Ishikawa (cell line): ENCODE results near the gene ZCWPW2.

Source experiments
- CEBPB ChIP-seq: IDR thresholded peaks from 2 replicates; pipeline ENCODE4 v1.6.1; 2012
- CREB1 ChIP-seq: IDR thresholded peaks from 2 replicates; pipeline ENCODE4 v1.6.1; 2012; ENCODE audit warnings: low read depth
- EGR1 ChIP-seq: IDR thresholded peaks from 2 replicates; pipeline ENCODE4 v1.6.1; 2012
- EP300 ChIP-seq: IDR thresholded peaks from 2 replicates; pipeline ENCODE4 v1.6.1; 2012; ENCODE audit warnings: borderline replicate concordance
- FOXM1 ChIP-seq: IDR thresholded peaks from 2 replicates; pipeline ENCODE4 v1.6.1; 2012; ENCODE audit warnings: low read depth, borderline replicate concordance
- MAX ChIP-seq: IDR thresholded peaks from 2 replicates; pipeline ENCODE4 v1.6.1; 2012
- NFIC ChIP-seq: IDR thresholded peaks from 2 replicates; pipeline ENCODE4 v1.6.1; 2012
- RAD21 ChIP-seq: IDR thresholded peaks from 2 replicates; pipeline ENCODE4 v1.6.1; 2012; ENCODE audit warnings: low read depth
- TAF1 ChIP-seq: IDR thresholded peaks from 2 replicates; pipeline ENCODE4 v1.6.1; 2012; ENCODE audit warnings: low read depth, mild to moderate bottlenecking
- TCF12 ChIP-seq: IDR thresholded peaks from 2 replicates; pipeline ENCODE4 v1.6.1; 2012; ENCODE audit warnings: low read depth
- TEAD4 ChIP-seq: IDR thresholded peaks from 2 replicates; pipeline ENCODE4 v1.6.1; 2012
- USF1 ChIP-seq: IDR thresholded peaks from 2 replicates; pipeline ENCODE4 v1.6.1; 2012
- YY1 ChIP-seq: IDR thresholded peaks from 2 replicates; pipeline ENCODE4 v1.6.1; 2012; ENCODE audit warnings: low read depth
- ZBTB7A ChIP-seq: IDR thresholded peaks from 2 replicates; pipeline ENCODE4 v1.6.1; 2012; ENCODE audit warnings: low read depth
- TF ChIP-seq, protein P1 (sequence below): IDR thresholded peaks from 2 replicates; pipeline ENCODE4 v1.6.1; 2012; ENCODE audit warnings: low read depth, mild to moderate bottlenecking

ZCWPW2 gene

DNA sequence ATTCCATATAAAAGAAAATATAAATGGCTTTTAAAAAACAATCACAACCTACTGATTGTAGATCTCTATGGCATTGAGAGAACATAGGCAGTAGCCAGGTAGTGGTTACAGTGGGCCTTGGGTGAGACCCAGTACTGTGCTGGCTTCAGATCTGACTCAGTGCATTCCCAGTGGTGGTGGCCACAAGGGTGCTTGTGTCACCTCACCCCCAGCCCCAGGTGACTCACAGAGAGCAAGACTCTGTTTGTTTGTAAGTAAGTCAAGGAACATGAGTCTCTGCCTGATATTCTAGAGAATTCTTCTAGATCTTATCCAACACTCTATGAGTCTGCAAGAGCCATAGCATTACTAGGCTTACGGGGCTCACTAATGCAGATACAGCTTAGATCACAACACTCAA, 118.9 kb downstream of the ZCWPW2 start:
- TF ChIP-seq FOXM1 (no peak), TAF1 (no peak), TCF12 (no peak), EP300 (no peak), USF1 (no peak), MAX (no peak), EGR1 (no peak), NFIC (no peak), TEAD4 (no peak), CREB1 (no peak), RAD21 (no peak), CEBPB (no peak), ZBTB7A (no peak), YY1 (no peak)
- TF ChIP-seq, protein P1, sequence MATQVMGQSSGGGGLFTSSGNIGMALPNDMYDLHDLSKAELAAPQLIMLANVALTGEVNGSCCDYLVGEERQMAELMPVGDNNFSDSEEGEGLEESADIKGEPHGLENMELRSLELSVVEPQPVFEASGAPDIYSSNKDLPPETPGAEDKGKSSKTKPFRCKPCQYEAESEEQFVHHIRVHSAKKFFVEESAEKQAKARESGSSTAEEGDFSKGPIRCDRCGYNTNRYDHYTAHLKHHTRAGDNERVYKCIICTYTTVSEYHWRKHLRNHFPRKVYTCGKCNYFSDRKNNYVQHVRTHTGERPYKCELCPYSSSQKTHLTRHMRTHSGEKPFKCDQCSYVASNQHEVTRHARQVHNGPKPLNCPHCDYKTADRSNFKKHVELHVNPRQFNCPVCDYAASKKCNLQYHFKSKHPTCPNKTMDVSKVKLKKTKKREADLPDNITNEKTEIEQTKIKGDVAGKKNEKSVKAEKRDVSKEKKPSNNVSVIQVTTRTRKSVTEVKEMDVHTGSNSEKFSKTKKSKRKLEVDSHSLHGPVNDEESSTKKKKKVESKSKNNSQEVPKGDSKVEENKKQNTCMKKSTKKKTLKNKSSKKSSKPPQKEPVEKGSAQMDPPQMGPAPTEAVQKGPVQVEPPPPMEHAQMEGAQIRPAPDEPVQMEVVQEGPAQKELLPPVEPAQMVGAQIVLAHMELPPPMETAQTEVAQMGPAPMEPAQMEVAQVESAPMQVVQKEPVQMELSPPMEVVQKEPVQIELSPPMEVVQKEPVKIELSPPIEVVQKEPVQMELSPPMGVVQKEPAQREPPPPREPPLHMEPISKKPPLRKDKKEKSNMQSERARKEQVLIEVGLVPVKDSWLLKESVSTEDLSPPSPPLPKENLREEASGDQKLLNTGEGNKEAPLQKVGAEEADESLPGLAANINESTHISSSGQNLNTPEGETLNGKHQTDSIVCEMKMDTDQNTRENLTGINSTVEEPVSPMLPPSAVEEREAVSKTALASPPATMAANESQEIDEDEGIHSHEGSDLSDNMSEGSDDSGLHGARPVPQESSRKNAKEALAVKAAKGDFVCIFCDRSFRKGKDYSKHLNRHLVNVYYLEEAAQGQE = no peak

DNA sequence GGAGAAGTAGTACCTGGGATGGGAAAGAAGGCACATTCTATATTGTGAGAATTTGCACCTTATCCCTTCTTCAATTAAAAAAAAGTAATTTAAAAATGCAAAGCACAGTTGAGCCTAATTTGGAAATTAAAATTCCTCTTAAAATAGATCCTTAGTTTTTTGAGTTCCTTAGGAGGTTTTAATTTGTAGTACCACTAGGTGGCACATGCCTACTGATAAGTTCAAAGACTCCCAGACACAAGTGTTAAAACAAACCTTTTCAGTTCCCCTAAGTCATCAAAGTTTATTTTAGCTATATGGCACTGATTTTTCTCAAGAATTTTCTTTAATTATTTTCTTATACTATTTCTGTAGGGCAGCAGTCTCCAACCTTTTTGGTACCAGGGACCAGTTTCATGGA, 127.7 kb downstream of the ZCWPW2 start:
- TF ChIP-seq RAD21 (peak; percentile 57; the same call in 1 of the 2 replicates), FOXM1 (no peak)

- TF ChIP-seq TCF12 (no peak), TAF1 (no peak), ZBTB7A (no peak), YY1 (no peak), CEBPB (no peak), RAD21 (no peak), CREB1 (no peak)
- TF ChIP-seq, protein P1 = no peak
Measured at GRCh38 chr3:28476764-28477163, 128.2 kb downstream of the ZCWPW2 start.

DNA sequence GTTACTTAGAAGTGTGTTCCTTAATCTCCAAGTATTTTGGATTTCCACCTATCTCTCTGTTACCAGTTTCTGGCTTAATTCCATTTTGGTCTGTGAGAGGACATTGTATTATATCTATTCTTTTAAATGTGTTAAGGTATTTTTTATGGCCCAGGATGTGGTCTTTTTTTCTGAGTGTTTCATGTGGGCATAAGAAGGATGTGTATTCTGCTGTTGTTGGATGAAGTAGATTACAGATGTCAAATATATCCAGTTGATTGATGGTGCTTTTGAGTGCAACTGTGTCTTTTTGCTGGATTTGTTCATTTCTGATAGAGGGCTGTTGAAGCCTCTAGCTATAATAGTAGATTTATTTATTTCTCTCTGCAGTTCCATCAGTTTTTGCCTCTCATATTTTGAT, 136.6 kb downstream of the ZCWPW2 start:
- TF ChIP-seq, protein P1 = no peak
- no peak for TF ChIP-seq CEBPB
- no peak for TF ChIP-seq CREB1
- no peak for TF ChIP-seq TEAD4
- TF ChIP-seq YY1 = no peak
- TF ChIP-seq ZBTB7A = no peak
- TF ChIP-seq NFIC = no peak
- TF ChIP-seq RAD21 = no peak
- TF ChIP-seq FOXM1 = no peak
- TF ChIP-seq EP300 = no peak
- TF ChIP-seq TCF12 = no peak
- no peak for TF ChIP-seq USF1
- TF ChIP-seq EGR1 = no peak
- no peak for TF ChIP-seq MAX
- TF ChIP-seq TAF1 = no peak

- TF ChIP-seq TCF12 (no peak), ZBTB7A (no peak), USF1 (no peak), RAD21 (no peak), TAF1 (no peak), MAX (no peak), NFIC (no peak), FOXM1 (no peak), EP300 (no peak), EGR1 (no peak), TEAD4 (no peak), CREB1 (no peak), CEBPB (no peak), YY1 (no peak)
- TF ChIP-seq, protein P1 = no peak
Measured at GRCh38 chr3:28495301-28495700, 146.8 kb downstream of the ZCWPW2 start.
